GM21723 (cell line): ENCODE measurements around the gene PLXNA4.

Experiments used
- ATAC-seq: cut with Tn5 transposase; IDR thresholded peaks from one replicate; pipeline ENCODE4 v1.9.1; 2021; ENCODE audit warnings: mild to moderate bottlenecking, moderate library complexity; ENCODE audit not compliant: unreplicated experiment

PLXNA4 gene

DNA sequence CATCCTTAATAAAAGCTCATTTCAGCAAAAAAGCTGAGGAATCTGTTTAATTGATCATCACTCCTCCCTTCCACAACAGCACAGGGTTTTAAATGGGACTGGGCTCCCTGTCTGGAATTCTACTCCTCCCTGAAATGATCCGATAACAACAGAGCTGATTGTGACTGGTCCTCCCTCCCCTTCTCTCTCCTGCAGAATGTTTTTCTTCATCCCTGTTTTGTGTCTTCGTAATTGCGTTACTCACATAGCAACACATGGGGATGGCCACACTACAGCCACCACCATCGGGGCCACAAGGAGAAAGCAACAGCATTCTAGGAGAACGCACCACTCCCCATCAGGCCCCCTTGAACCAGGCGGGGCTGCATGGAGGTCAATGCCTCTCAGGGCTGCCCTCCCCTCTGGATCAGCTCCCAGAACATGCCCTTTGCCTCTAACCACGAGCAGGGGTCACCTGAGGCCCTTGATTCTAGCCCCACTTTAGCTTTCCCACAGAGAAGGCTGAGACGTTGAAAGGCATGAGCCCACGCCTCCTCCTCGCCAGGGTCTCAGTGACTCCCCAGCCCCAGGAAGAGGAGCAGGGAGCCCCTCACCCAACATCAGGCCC lies 152.6 kb downstream of the PLXNA4 start:
- no peak for ATAC-seq

DNA sequence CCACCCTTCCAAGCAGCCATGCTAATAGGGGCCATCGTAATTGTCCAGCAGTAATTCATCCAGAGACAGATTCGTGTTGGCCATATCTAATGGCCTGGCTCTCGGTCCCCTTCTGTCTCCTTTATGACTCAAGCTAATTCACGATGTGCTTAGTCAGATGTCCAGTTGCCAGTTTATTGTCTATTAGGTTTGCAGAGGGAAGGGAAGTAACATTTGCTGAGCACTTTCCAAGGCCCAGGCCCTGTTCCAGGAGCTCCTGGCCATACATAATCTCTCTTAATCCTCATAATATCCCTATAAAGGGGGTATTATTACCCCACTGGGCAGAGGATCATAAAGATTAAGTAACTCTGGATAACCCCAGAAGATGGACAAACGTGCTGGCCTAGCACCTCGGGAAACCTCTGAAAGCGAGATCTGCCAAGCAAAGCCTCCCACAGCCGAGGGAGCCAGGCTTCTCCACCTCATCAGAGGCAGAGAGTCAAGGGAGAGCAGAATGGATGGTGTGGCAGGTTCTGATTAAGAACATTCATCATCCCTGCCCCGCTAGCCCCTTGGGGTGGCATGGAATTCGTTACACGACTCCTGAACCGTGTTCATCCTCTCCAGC lies 153.7 kb downstream of the PLXNA4 start:
- no peak for ATAC-seq

DNA sequence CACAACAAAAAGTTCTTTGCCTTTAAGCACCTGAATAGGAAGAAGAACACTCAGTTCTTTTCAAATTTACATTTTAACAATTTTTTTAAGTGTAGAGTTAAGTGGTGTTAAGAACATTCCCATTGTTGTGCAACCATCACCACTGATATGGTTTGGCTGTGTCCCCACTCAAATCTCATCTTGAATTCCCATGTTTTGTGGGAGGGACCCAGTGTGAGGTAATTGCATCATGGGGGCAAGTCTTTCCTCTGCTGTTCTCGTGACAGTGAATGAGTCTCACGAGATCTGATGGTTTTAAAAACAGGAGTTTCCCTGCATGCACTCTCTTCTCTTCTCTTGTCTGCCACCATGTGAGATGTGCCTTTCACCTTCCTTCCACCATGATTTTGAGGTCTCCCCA lies 155.7 kb downstream of the PLXNA4 start:
- ATAC-seq: no peak

DNA sequence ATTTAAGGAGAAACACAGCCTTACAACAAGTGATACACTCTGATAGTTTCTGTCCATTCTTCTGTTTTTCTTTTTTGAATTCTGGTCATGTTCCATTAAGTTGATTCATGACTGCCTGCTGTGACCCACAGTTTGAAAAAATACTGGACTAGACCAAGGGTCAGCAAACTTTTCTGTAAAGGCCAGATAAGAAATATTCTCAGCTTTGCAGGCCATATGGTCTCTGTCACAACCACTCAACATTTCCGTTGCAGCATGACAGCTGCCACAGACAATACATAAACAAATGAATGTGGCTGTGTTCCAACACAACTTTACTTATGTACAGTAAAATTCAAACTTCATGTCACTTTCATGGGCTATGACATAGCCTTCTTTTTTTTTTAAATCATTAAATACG lies 156.7 kb downstream of the PLXNA4 start:
- ATAC-seq: no peak

DNA sequence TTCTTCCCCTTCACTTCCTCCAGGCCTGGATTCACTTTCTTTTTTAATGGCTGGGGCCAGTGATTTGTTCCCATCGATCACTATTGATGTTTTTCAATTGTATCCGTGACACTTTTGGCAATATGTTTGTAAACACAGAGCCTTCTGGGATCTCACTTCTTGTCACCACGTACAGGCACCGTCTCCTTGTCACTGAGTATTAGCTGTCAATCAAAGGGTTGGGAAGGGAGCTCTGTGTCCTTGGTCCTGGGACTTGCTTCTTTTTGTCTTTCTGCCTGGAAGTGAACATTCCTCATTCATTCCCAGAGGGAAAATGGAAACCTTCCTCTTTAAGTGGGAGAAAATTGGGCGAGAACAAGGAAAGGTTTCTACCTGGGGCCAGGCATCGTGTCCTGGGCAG lies 157.4 kb downstream of the PLXNA4 start:
- no peak for ATAC-seq

DNA sequence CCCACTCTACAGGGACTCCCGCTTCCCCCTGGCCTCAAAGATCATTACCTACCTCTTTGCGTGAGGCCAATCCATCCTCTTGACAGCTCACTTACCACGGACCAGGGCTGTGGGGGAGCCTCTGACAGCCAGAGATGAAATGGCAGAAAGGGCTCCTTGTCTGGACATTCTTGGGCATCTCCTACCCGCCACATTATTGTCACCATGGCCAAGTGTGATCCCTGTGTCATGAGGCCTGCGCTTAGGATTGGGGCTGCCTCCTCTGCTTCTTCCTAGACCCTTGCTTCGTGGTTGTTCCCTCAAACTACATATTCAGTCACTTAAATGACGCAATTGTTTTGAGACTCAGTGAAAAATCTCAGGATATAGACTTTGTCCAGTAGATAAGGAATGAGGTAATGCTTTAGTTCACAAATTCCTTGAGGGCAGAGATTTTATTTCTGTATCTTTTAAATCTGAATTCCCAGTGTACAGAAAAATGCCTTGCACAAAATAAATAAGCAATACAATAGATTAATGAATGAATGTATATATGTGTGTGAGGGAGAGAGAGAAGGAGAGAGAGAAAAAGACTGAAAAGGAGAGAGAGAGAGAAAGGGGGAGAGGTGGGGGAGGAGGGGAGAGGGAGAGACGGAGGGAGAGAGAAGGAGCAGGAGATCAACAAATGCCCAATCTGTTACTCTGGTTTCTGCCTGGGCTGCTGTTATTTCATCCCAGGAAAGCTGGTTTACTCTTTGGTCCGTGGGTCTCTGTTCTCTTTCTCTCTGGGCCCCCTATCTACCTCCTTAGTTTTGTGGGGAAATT lies 159.0 kb downstream of the PLXNA4 start:
- no peak for ATAC-seq

DNA sequence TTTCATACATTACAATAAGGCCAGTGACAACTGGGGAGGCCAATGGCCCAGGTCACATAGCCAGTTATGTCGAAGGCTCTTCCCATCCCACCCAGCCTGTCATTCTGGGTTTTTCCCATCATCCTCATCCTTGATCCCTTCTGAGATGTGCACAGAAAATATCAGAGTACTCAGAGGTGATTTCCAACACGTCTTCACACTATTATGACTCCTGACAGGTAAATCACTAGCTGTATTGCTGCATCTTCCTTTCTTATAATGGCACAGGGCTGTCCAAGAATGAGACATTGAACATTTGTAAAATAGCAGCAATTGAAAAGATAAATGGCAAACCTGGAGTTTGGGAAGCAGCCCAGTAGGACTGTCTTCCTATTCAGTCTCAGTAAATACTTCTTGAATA lies 159.9 kb downstream of the PLXNA4 start:
- ATAC-seq: no peak

DNA sequence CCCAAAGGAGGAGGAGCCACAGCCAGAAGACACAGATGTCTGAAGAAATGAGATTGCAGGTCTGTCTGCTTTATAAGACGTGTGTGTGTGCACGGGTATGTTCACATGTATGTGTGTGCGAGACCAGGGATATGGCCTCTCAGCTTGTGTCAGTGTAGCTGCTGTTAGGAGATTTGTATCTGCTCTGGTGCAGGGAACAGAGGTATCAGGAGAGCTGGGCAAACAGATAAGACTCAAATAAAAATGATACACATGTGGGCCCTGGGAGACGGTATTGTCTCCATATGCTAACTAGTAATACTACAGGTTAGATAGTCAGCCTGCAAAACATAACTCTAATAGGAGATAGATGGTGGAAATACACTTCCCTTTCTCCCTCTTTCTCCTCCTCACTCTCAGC lies 161.0 kb downstream of the PLXNA4 start:
- no peak for ATAC-seq

DNA sequence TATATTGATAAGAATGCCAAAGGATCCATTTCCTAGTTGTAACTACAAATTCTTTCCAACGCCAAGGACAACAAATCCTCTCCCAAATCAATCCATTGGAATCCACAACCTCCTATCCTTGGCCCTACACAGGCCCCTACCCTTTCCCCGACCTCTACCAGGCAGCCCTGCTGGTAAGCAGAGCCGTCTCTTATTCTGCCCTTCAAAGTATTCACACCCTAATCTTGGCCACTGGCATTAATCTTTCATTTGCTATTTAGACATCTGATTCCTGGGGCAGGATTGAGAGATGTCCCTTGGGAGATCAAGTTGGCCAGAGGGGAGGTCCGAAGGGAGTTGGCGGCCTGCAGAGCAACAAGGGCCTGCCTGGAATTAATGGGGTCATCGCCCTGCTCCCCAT lies 161.4 kb downstream of the PLXNA4 start:
- no peak for ATAC-seq

DNA sequence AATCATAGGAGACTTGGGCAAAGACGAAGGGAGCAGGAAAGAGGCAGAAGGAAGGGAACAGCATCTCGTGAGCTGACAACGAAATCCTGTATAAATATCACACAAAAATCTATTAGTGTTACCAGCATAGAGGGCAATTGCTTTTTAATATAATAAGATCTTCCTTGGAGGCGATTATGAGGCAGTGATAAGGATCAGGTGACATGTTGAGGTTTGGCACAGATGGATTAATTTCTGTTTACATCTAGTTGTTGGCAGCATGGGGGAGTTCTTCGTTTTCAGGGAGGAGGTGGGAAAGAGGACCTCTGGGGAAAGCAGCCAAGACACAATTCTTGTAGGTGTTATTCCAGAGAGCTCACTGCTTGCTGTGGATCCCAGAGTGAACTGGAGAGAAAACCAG lies 163.8 kb downstream of the PLXNA4 start:
- ATAC-seq: no peak

DNA sequence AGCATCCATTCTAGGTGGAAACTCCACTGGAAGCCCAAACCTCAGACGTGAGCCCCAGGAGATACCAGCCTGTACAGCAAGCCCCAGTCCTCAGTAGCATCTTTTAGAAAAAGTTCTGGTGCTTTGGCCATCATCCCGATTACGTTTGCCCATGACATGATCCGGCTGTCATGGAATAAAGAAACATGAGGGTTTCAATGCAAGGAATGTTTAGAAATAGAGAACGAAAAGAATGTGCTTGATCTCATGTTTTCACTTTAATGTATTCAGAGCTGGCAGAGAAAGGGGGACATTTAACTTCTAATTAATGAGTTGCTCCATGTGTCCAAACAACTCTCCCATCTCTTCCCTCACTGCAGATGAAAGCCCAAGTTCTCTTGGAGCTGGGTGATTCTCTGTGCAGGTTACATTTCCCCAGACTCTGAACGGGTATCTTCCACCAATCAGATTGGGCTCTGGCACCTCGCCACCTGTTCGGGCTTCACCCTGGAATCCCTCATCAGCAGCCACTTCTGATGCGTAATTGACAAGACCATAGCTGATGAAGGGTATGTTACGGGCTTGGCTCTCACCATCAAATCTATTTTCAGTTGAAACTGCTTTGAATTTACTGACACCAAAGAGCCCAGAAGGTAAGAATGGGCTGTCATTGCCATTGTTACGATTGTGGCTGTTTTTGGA lies 165.3 kb downstream of the PLXNA4 start:
- ATAC-seq: no peak

DNA sequence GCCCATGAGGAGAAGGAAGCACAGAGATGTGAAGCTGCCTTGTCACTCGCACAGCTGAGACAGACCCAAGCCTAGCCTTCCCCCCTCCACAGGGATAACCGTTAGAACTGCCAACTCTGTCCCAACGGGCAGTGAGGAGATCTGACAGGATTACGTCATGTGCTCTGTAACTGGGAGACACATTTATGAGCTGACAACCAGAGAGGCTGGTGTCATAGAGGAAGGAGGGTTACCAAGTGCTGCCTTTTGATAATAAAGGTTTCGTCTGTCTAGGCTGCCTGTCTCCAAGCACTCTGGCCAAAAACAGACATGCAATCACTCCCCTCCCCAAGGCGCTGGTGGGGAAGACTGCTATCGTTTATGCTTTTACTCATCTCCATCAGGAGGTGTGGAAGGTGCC lies 165.9 kb downstream of the PLXNA4 start:
- ATAC-seq: no peak

DNA sequence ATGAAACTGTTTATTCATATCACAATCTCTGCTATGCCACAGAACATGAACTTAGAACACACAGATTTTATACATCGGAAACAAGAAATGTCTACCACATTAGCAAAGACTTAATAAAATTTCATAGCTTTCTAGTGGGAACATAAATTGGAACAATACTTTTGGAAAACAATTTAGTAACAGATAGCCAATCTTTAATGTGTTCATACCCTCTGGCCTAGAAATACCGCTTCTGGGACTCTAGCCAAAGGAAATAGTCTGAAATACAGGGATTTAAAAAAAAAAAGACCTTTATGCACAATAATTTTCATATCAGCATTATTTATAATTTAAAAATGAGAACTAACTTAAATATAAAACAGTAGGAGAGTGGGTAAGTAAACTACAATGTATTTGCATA lies 168.5 kb downstream of the PLXNA4 start:
- no peak for ATAC-seq

DNA sequence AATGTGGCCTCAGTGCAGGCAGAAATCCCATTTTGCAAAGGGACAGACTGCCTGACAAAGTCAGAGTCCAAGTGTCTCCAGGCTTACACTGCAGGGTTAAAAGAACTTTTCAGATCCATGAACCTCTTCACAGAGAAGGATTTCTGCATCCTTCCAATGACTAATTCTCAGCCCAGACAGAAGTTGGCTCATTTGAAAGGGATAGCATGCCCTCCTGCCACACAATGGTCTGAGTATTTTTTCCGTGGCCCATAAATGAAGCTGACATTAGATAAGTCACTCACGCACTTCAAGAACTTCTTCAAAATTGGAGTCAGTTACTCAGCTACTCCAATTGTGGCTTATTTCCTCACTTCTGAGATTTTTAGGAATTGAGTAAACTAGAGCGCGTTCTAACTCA lies 170.2 kb downstream of the PLXNA4 start:
- ATAC-seq: no peak

DNA sequence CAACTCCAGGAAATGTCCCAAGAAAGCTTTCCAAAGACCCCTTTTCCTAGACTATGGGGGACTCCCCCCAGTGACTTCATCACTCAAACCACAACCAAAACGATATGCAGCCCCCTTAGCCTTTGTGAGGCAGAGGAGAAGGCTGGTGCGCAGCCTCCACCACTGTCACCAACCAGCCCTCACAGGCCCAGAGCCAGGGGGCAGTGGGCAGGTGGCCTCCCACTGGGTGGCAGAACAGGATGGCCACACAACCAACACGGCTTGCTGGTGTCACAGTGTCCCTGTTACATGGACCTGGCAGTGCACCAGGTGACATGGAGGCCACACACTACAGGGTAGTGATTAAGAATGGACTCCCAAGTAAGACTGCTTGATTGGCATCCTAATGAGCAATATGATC lies 172.0 kb downstream of the PLXNA4 start:
- ATAC-seq: no peak

DNA sequence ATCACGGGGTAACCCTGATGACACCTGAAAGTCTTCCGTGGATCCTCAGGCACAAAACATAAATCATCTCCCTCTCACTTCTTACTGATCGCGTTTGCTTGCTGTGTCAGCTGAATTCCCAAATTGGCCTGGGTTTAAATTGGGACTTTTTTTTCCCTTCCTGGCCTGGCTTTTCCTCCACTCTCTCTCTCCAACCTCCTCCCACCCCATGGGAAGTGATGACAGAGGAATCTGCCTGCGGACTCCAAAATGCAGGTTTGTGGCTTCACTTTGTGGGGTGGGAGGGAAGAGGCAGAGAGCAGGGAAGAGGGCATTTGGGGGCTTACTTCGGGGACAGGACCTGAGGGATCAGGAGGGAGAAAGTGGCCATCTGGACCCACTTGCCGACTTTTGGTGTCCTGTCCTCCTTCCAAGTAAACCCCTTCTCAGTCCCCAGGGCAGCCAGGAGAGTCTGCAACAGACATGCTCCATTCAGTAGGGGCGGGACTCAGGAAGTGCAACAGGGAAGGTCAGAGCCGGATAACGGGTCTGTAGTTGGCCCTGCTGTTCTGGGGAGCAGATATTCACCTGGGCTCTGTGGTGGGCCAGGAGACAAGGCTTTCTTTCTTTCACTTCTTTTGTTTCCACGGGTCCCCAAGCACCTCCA lies 172.7 kb downstream of the PLXNA4 start:
- no peak for ATAC-seq

DNA sequence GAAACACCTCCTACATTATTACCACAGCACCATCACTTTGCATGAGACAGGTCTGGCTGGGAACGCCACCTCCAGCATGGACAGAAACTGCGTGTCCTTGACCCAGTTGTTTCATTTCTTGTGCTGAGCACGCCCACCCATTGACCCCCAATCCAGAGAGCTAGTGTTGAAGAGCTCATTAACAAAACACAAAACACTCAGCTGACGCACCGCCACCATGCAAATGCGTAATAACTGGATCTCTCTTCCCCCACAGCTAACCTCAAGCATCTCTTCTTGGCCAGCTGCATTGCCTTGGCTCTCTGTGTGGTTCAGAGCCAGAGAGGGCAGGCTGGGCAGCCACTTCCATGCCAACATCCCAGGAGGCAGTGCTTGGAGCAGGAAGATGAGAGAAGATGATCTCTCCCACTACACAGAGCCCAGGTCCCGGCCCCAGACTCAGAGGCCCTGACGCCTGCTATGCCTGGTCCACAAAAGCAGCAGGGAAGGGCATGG lies 173.5 kb downstream of the PLXNA4 start:
- no peak for ATAC-seq

DNA sequence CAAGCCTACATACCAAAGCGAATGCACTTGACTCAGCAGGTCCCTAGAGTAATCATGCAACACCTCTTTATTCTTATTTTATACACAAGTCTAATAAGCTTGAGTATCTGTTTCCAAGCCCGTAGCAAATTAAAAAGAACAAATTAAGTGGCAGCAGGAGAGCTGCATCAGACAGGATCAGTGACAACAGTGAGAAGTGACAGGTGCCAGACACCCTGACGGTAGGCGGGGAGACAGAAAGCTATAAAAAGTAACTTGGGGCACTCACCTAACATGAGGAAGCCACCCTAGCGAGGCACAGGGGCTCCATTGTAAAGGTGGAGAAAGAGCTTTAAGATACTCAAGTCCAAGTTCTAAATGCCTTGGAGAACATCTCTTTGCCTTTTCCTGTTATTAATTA lies 174.2 kb downstream of the PLXNA4 start:
- ATAC-seq: no peak

DNA sequence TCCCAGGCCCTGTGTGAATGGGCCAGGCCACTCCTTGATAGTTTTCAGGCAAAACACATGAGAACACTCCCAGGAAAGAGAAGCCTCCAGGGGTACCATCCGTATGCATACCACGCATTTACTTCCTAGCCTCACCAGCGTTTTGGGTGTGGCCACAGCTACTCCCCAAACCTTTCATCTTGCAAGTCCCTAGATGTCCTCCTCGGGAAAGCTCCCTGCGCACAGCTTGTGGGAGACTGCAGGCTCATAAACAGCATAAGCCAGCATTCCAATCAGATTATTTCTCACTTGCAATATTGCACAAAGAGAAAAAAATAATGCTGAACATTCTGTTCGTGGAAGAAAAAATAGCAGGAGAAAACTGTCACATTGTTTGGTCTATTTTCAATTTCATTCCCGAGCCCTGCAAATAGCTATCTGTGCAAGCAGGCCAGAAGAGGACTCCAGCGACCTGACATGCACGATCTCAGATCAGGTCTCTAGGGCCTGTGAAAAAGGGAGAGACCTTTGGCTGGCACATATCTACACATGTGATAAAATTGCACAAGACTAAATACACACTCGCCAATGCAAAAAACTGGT lies 175.6 kb downstream of the PLXNA4 start:
- no peak for ATAC-seq

DNA sequence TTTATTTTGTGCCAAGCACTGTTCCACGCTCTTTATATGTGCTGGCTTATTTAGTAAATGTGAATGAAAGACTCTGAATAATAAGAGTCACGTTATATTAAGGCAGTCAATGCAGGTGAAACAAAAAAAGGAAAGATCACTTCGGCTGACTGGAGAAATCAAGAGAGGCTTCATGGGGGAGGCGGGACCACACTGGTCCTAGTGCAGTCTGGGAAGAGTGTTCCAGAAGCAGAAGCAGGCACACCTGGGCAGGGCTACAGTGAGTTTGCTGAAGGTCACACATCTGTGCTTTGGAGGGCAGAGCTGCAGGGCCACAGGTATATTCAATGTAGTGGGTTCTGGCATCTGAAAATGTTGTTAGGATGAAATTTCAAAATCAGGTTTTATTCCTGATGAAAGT lies 176.9 kb downstream of the PLXNA4 start:
- no peak for ATAC-seq
